ENCODE measurements around the gene TMEM272. TPM values are rescaled to one million over a fixed set of nuclear protein-coding genes. Genes with fewer than 3 reads are reported as not detected.

Gene TMEM272, protein sequence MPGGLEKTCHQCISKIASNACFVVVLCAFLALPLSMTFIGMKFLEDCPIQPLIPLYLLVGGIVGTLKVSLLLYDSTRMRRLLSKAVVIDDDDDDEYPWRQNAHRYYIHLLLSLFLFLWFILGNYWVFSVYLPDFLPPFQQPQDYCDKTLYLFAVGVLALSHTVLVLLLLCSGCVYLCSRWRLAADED
- total RNA-seq: 1 to 10 TPM; 5.2 to 9.0 (median 8.8) TPM
- 8.1 TPM for total RNA-seq (2013)
- total RNA-seq: 0.28 to 22.8 (median 5.1) reads per million in 29 experiments

DNA sequence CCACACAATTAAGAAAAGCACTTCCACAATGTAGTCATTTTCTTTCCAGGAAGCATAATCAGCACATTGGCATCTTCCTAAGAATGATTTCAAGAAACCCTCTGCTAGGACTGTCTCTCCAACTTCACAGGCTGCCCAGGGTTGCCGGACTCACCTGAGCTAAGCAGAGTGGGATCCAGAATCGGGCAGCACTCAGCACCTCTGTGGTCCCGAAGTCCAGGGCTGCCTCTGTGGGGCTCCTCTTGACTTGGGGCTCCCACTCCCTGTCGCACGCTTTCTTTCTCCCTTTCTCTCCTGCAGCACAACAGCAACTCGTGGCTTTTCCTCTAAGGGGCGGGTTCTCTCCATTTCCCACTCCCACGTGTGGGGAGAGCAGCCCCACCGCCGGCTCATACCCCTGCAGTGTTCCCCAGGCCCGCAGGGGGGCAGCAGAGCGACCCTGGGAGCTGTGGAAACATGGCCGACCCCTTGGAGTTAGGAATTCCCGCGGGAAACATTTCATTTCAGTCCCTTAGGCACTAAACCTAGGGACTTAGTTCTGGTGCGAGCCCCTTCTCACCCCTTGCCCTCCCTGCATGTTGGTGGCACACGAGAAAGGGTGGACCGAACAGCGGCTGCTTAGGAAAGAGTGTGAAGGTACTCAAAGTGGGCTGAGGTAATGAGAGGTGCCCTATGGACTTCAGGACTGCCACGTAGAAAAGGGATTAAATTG, at the start of gene TMEM272:
Gene TMEM272, minus strand, starts transcription at position 316 of the 712 bp plus-strand sequence. CDS start 6,647 bp downstream, outside the sequence.
- no peak within 1 kb of the TSS for H3K27ac ChIP-seq (ENCODE audit: low read length)
- H3K27ac Mint-ChIP-seq: no peak within 1 kb of the TSS
- POLR2A ChIA-PET: no interaction called here
- no peaks in the 10 kb centered on the region for H3K9me3 Mint-ChIP-seq
- ATAC-seq (replicated peaks in 1 of 4): peak; percentile 70 to 83 (median 81)
- 43% methylated on average over 13 of the region's 20 CpGs for WGBS (ENCODE audit: insufficient coverage)
- H3K4me1 ChIP-seq (ENCODE audit: control insufficient read depth in 1 of 2, extremely low read depth in 1 of 2, insufficient read depth in 2 of 2, low read length in 2 of 2): peaks cover 0 to 6% of the 10 kb centered on the region in 2 experiments
- no peaks in the 10 kb centered on the region for H3K36me3 ChIP-seq (ENCODE audit: control insufficient read depth in 2 of 2, extremely low read depth in 1 of 2, insufficient read depth in 1 of 2, low read length in 1 of 2)
- H3K4me3 ChIP-seq (ENCODE audit: control insufficient read depth in 1 of 2, extremely low read depth in 1 of 2, low read length in 1 of 2): peak within 1 kb of the TSS in 1 of 2 donors; percentile 29
- H3K9me3 ChIP-seq: no peaks in the 10 kb centered on the region
- H3K4me1 Mint-ChIP-seq: peaks cover 8 to 12% (median 9%) of the 10 kb centered on the region in 3 donors
- H3K36me3 Mint-ChIP-seq: no peaks in the 10 kb centered on the region
- H3K4me3 Mint-ChIP-seq: peak within 1 kb of the TSS in 2 of 3 donors; percentile 17 to 42
- CTCF ChIA-PET: interaction anchor here (0.7 to 1.3 kb wide), 4 partner anchors 13 to 29 kb away, joined by 3 to 4 read pairs (median 3); no protein-coding TSS in a partner anchor
- peaks cover 0 to 9% of the 10 kb centered on the region in 2 donors for H3K27me3 Mint-ChIP-seq
- H3K27me3 ChIP-seq (replicated peaks in 1 of 2; ENCODE audit: control insufficient read depth in 2 of 2, extremely low read depth in 1 of 2, insufficient read depth in 2 of 2, low read length in 1 of 2): peaks cover 0 to 10% of the 10 kb centered on the region in 2 experiments
- DNase-seq: peak in 23 of 35 experiments; percentile 6 to 67 (median 40)

DNA sequence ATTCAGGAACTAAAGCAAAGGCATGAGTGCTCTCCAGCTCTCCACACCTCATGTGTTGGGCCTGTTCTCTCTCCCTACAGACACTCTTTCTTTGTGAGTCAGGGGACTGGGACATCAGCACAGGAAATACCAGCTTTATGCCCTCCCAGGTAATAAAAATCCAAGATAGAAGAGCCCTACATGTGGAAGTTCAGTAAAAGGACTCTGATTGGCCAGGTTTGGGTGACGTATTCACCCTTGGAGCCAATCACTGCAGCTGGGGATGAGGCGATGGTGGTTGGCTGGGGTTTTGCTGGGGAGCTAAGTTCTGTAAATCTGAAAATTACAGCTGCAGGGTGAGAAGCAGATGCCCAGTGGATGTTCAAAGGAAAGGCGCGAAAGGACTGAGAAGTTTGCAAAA, 49.3 kb upstream of the TMEM272 start:
- peaks cover 5 to 16% of the 10 kb centered on the region in 2 donors for H3K27me3 Mint-ChIP-seq
- H3K4me1 Mint-ChIP-seq: peaks cover 0 to 4% (median 4%) of the 10 kb centered on the region in 3 donors
- ChIA-PET POLR2A (interaction anchor here in 1 of 2 donors (0.7 kb wide), 1 partner anchor 8 kb away, joined by 3 read pairs; no protein-coding TSS in a partner anchor), CTCF (no interaction called here)
- DNase-seq: no peak
- Histone ChIP-seq H3K27ac (ENCODE audit: low read length) (no peak overlapping the region), H3K36me3 (ENCODE audit: control insufficient read depth in 2 of 2, extremely low read depth in 1 of 2, insufficient read depth in 1 of 2, low read length in 1 of 2) (no peaks in the 10 kb centered on the region), H3K9me3 (no peaks in the 10 kb centered on the region), H3K4me3 (ENCODE audit: control insufficient read depth in 1 of 2, extremely low read depth in 1 of 2, low read length in 1 of 2) (no peak overlapping the region), H3K27me3 (replicated peaks in 1 of 2; ENCODE audit: control insufficient read depth in 2 of 2, extremely low read depth in 1 of 2, insufficient read depth in 2 of 2, low read length in 1 of 2) (peaks cover 0 to 16% of the 10 kb centered on the region in 2 experiments), H3K4me1 (ENCODE audit: control insufficient read depth in 1 of 2, extremely low read depth in 1 of 2, insufficient read depth in 2 of 2, low read length in 2 of 2) (no peaks in the 10 kb centered on the region)
- no peaks in the 10 kb centered on the region for H3K9me3 Mint-ChIP-seq
- 94% methylated on average over 4 of the region's 4 CpGs for WGBS (ENCODE audit: insufficient coverage)
- no peak overlapping the region for H3K27ac Mint-ChIP-seq
- H3K36me3 Mint-ChIP-seq: no peaks in the 10 kb centered on the region
- H3K4me3 Mint-ChIP-seq: no peak overlapping the region
- ATAC-seq (replicated peaks in 1 of 4): no peak

DNA sequence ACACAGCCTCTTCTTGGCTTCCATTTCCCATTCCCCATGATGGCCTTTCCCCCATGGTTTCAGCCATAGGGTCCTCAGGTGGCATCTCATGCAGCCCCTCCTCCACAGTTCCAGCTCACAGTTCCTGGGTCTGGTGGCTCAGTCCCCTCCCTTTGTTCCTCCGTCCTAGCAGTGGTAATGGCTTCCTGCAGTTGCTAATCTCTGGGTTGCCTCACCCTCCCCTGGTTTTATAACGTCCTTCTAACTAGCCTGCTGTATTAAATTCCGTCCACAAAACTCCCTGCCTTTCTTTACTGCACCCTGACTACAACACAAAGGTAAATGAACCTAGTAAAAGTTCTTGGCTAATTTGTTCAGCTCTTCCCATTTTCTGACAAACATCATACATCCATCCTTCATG, 47.7 kb upstream of the TMEM272 start:
- CTCF ChIA-PET: no interaction called here
- ATAC-seq (replicated peaks in 1 of 4): no peak
- H3K9me3 ChIP-seq: no peaks in the 10 kb centered on the region
- Mint-ChIP-seq H3K27ac (no peak overlapping the region), H3K9me3 (no peaks in the 10 kb centered on the region), H3K27me3 (peaks cover 5 to 16% of the 10 kb centered on the region in 2 donors), H3K4me1 (peaks cover 0 to 4% (median 4%) of the 10 kb centered on the region in 3 donors), H3K4me3 (no peak overlapping the region), H3K36me3 (no peaks in the 10 kb centered on the region)
- POLR2A ChIA-PET: no interaction called here
- H3K36me3 ChIP-seq (ENCODE audit: control insufficient read depth in 2 of 2, extremely low read depth in 1 of 2, insufficient read depth in 1 of 2, low read length in 1 of 2): no peaks in the 10 kb centered on the region
- H3K4me3 ChIP-seq (ENCODE audit: control insufficient read depth in 1 of 2, extremely low read depth in 1 of 2, low read length in 1 of 2): no peak overlapping the region
- no peak overlapping the region for H3K27ac ChIP-seq (ENCODE audit: low read length)
- no peaks in the 10 kb centered on the region for H3K4me1 ChIP-seq (ENCODE audit: control insufficient read depth in 1 of 2, extremely low read depth in 1 of 2, insufficient read depth in 2 of 2, low read length in 2 of 2)
- DNase-seq: no peak
- WGBS (ENCODE audit: insufficient coverage): 65% methylated on average over 3 of the region's 3 CpGs
- peaks cover 0 to 16% of the 10 kb centered on the region in 2 experiments for H3K27me3 ChIP-seq (replicated peaks in 1 of 2; ENCODE audit: control insufficient read depth in 2 of 2, extremely low read depth in 1 of 2, insufficient read depth in 2 of 2, low read length in 1 of 2)

DNA sequence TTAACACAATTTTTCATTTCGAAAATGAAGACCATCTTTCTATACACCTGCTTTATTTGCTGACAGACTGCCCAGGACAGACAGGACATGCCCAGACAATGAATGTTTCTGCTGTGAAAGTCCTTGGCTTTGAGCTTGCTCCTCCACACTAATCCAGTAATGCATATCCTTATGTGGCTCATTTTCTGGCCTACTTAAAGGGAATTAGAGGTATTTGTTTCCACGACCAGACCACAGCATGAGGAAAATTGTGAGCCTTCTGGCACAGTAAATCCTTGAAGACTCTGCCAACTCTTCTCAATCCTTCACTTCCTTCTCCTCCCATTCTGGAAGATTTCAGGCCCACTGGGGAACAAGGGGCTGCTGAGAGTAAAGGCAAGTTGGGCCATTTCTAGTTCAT, 42.5 kb upstream of the TMEM272 start:
- Mint-ChIP-seq H3K9me3 (peaks cover 0 to 7% (median 6%) of the 10 kb centered on the region in 3 donors), H3K4me1 (no peaks in the 10 kb centered on the region), H3K27me3 (peaks cover 0 to 3% of the 10 kb centered on the region in 2 donors), H3K4me3 (no peak overlapping the region), H3K27ac (no peak overlapping the region), H3K36me3 (no peaks in the 10 kb centered on the region)
- ATAC-seq (replicated peaks in 1 of 4): no peak
- H3K9me3 ChIP-seq: no peaks in the 10 kb centered on the region
- H3K27me3 ChIP-seq (replicated peaks in 1 of 2; ENCODE audit: control insufficient read depth in 2 of 2, extremely low read depth in 1 of 2, insufficient read depth in 2 of 2, low read length in 1 of 2): peaks cover 0 to 5% of the 10 kb centered on the region in 2 experiments
- CTCF ChIA-PET: no interaction called here
- H3K36me3 ChIP-seq (ENCODE audit: control insufficient read depth in 2 of 2, extremely low read depth in 1 of 2, insufficient read depth in 1 of 2, low read length in 1 of 2): peaks cover 0 to 4% of the 10 kb centered on the region in 2 donors
- POLR2A ChIA-PET: no interaction called here
- H3K27ac ChIP-seq (ENCODE audit: low read length): no peak overlapping the region
- H3K4me1 ChIP-seq (ENCODE audit: control insufficient read depth in 1 of 2, extremely low read depth in 1 of 2, insufficient read depth in 2 of 2, low read length in 2 of 2): no peaks in the 10 kb centered on the region
- no CpG with 5 or more reads among the region's 2 CpGs for WGBS (ENCODE audit: insufficient coverage)
- no peak overlapping the region for H3K4me3 ChIP-seq (ENCODE audit: control insufficient read depth in 1 of 2, extremely low read depth in 1 of 2, low read length in 1 of 2)
- no peak for DNase-seq

DNA sequence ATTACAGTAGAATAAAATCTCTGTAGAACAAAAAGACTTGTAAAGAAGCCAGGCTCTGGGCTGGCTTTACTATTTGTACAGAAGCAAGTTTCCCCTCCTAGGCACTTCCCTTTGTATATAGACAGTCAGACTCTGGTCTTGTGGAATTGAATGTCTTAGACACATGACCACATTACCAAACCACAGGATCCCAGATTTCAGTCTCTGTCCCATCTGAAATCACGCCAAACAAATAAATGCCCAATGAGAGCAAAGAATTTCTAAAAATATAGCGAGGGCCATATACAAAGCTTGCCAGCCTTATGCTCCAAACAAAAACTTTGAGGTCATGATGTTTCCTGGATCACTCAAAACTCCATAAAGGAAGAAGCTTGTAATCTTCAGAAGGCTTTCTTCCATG, 40.7 kb upstream of the TMEM272 start:
- Mint-ChIP-seq H3K27ac (no peak overlapping the region), H3K4me1 (no peaks in the 10 kb centered on the region), H3K4me3 (no peak overlapping the region), H3K36me3 (no peaks in the 10 kb centered on the region), H3K9me3 (peaks cover 0 to 18% (median 6%) of the 10 kb centered on the region in 3 donors), H3K27me3 (peaks cover 0 to 3% of the 10 kb centered on the region in 2 donors)
- ChIA-PET CTCF (no interaction called here), POLR2A (interaction anchor here in 1 of 2 donors (0.5 kb wide), 1 partner anchor 9 kb away, joined by 3 read pairs; no protein-coding TSS in a partner anchor)
- WGBS (ENCODE audit: insufficient coverage): 86% methylated on average over 1 of the region's 2 CpGs
- H3K4me3 ChIP-seq (ENCODE audit: control insufficient read depth in 1 of 2, extremely low read depth in 1 of 2, low read length in 1 of 2): no peak overlapping the region
- peaks cover 2% of the 10 kb centered on the region for H3K9me3 ChIP-seq
- ATAC-seq (replicated peaks in 1 of 4) (no peak), DNase-seq (no peak)
- H3K36me3 ChIP-seq (ENCODE audit: control insufficient read depth in 2 of 2, extremely low read depth in 1 of 2, insufficient read depth in 1 of 2, low read length in 1 of 2): peaks cover 0 to 4% of the 10 kb centered on the region in 2 donors
- H3K27ac ChIP-seq (ENCODE audit: low read length): no peak overlapping the region
- no peaks in the 10 kb centered on the region for H3K4me1 ChIP-seq (ENCODE audit: control insufficient read depth in 1 of 2, extremely low read depth in 1 of 2, insufficient read depth in 2 of 2, low read length in 2 of 2)
- peaks cover 0 to 5% of the 10 kb centered on the region in 2 experiments for H3K27me3 ChIP-seq (replicated peaks in 1 of 2; ENCODE audit: control insufficient read depth in 2 of 2, extremely low read depth in 1 of 2, insufficient read depth in 2 of 2, low read length in 1 of 2)

DNA sequence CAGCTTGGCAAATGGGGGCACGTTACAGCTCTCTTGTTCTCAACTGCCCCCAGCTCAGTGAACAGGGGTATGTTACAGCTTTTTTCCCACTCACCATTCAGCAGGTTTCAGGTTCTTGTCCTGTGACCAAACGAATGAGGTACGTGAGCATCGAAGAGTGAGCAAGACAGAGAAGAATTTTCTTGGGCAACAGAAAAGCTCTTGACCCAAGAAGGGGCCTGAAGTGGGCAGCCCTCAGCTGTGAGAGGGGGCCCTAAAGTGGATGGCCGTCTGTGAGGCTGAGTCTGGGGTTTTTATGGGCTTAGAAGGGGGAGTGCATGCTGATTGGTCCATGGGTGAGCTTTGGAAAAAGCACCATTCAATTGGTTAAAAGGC, 38.2 kb upstream of the TMEM272 start:
- no peak for ATAC-seq (replicated peaks in 1 of 4)

More for the DNA sequence above, 38.2 kb upstream of the TMEM272 start:
- Mint-ChIP-seq H3K4me1 (no peaks in the 10 kb centered on the region), H3K27ac (no peak overlapping the region), H3K36me3 (no peaks in the 10 kb centered on the region), H3K4me3 (no peak overlapping the region), H3K27me3 (no peaks in the 10 kb centered on the region), H3K9me3 (peaks cover 0 to 18% (median 6%) of the 10 kb centered on the region in 3 donors)
- Histone ChIP-seq H3K4me3 (ENCODE audit: control insufficient read depth in 1 of 2, extremely low read depth in 1 of 2, low read length in 1 of 2) (no peak overlapping the region), H3K27ac (ENCODE audit: low read length) (no peak overlapping the region), H3K36me3 (ENCODE audit: control insufficient read depth in 2 of 2, extremely low read depth in 1 of 2, insufficient read depth in 1 of 2, low read length in 1 of 2) (peaks cover 0 to 4% of the 10 kb centered on the region in 2 donors), H3K9me3 (peaks cover 2% of the 10 kb centered on the region), H3K4me1 (ENCODE audit: control insufficient read depth in 1 of 2, extremely low read depth in 1 of 2, insufficient read depth in 2 of 2, low read length in 2 of 2) (no peaks in the 10 kb centered on the region), H3K27me3 (replicated peaks in 1 of 2; ENCODE audit: control insufficient read depth in 2 of 2, extremely low read depth in 1 of 2, insufficient read depth in 2 of 2, low read length in 1 of 2) (no peaks in the 10 kb centered on the region)
- CTCF ChIA-PET: no interaction called here
- 75% methylated on average over 4 of the region's 5 CpGs for WGBS (ENCODE audit: insufficient coverage)
- DNase-seq: no peak
- POLR2A ChIA-PET: no interaction called here

All from T-cell (primary cell).